ENCODE data around the gene RRM2.

DNA sequence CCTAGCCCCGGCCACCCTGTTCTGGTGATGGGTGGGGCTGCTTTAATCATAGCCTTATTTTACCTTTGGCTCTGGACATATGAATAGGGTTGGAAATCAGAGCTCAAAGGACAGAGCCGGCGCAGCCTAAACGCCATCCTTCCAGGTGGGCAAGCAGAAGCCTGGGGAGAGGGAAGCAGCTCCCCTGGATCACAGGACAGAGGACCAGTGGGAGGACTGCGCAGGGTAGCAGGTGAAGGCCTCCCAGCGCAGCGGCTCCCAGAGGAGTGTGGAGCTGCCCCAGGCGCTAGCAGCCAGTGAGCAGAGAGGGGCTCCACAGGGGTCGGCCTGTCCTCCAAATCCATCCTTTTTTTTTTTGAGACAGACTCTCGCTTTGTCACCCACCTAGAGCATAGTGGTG lies 25.9 kb upstream of the RRM2 start:
- TF ChIP-seq, protein P1, sequence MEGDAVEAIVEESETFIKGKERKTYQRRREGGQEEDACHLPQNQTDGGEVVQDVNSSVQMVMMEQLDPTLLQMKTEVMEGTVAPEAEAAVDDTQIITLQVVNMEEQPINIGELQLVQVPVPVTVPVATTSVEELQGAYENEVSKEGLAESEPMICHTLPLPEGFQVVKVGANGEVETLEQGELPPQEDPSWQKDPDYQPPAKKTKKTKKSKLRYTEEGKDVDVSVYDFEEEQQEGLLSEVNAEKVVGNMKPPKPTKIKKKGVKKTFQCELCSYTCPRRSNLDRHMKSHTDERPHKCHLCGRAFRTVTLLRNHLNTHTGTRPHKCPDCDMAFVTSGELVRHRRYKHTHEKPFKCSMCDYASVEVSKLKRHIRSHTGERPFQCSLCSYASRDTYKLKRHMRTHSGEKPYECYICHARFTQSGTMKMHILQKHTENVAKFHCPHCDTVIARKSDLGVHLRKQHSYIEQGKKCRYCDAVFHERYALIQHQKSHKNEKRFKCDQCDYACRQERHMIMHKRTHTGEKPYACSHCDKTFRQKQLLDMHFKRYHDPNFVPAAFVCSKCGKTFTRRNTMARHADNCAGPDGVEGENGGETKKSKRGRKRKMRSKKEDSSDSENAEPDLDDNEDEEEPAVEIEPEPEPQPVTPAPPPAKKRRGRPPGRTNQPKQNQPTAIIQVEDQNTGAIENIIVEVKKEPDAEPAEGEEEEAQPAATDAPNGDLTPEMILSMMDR (IDR thresholded peaks at IDR 0.05; ENCODE audit: borderline replicate concordance, extremely low read depth, low read length, poor library complexity, severe bottlenecking): no peak
- TF ChIP-seq EZH2 (IDR thresholded peaks at IDR 0.05; ENCODE audit: borderline replicate concordance, low read depth, low read length, severe bottlenecking): no peak
